Erythroblast (primary cell): ENCODE measurements around the gene CFLAR.

Experiments used
- GATA1 ChIP-seq: IDR thresholded peaks from 2 replicates; pipeline ENCODE4 v1.6.1; 2011; ENCODE audit warnings: low read depth, mild to moderate bottlenecking, control low read depth, low read length, moderate library complexity
- POLR2A ChIP-seq: IDR thresholded peaks from 2 replicates; pipeline ENCODE4 v1.6.1; 2011; ENCODE audit warnings: mild to moderate bottlenecking, low read length

- TF ChIP-seq POLR2A (no peak), GATA1 (no peak)
Measured at GRCh38 chr2:201126308-201127151, 10.6 kb downstream of the CFLAR start.
